Endothelial cell (in vitro differentiated cells): ENCODE data around the gene KRTAP12-2. TPM values are rescaled to one million over a fixed set of nuclear protein-coding genes. Genes with fewer than 3 reads are reported as not detected.

Experiments
- DNase-seq: peaks from one replicate; pipeline ENCODE4 v3.0.0; 2021; ENCODE audit warnings: low spot score
- H3K27ac Mint-ChIP-seq: one replicate; pipeline ENCODE4 v1.8.0; 2021; ENCODE audit warnings: mixed read lengths, inconsistent platforms; ENCODE audit not compliant: unreplicated experiment
- H3K27me3 Mint-ChIP-seq: one replicate; pipeline ENCODE4 v1.8.0; 2021; ENCODE audit warnings: mild to moderate bottlenecking, moderate library complexity, mixed read lengths, inconsistent platforms; ENCODE audit not compliant: unreplicated experiment
- H3K36me3 Mint-ChIP-seq: one replicate; pipeline ENCODE4 v1.8.0; 2021; ENCODE audit warnings: mild to moderate bottlenecking, low read depth, mixed read lengths, inconsistent platforms; ENCODE audit not compliant: unreplicated experiment
- H3K4me1 Mint-ChIP-seq: one replicate; pipeline ENCODE4 v1.8.0; 2021; ENCODE audit warnings: mild to moderate bottlenecking, mixed read lengths, inconsistent platforms; ENCODE audit not compliant: unreplicated experiment
- H3K4me3 Mint-ChIP-seq: one replicate; pipeline ENCODE4 v1.8.0; 2021; ENCODE audit warnings: mild to moderate bottlenecking, mixed read lengths, inconsistent platforms; ENCODE audit not compliant: unreplicated experiment
- H3K9me3 Mint-ChIP-seq: one replicate; pipeline ENCODE4 v1.8.0; 2021; ENCODE audit warnings: mixed read lengths, inconsistent platforms; ENCODE audit not compliant: unreplicated experiment
- CTCF ChIP-seq: fragments of 200-600 bp; sonication (generic); IDR thresholded peaks from one replicate; pipeline ENCODE4 v1.5.0; 2021; ENCODE audit warnings: antibody characterized with exemption; ENCODE audit not compliant: unreplicated experiment
- total RNA-seq: library from RNA; stranded (reverse); fragmentation: NEBNext Ultra II Directional; extraction: Animal tissue kit (Norgen Biotek cat#: 25700); gene quantifications from one replicate; pipeline ENCODE4 v1.2.1, GENCODE V29; 2021; ENCODE audit not compliant: unreplicated experiment

KRTAP12-2 gene
- total RNA-seq, 1 donor from 2014 or later, result not detected

DNA sequence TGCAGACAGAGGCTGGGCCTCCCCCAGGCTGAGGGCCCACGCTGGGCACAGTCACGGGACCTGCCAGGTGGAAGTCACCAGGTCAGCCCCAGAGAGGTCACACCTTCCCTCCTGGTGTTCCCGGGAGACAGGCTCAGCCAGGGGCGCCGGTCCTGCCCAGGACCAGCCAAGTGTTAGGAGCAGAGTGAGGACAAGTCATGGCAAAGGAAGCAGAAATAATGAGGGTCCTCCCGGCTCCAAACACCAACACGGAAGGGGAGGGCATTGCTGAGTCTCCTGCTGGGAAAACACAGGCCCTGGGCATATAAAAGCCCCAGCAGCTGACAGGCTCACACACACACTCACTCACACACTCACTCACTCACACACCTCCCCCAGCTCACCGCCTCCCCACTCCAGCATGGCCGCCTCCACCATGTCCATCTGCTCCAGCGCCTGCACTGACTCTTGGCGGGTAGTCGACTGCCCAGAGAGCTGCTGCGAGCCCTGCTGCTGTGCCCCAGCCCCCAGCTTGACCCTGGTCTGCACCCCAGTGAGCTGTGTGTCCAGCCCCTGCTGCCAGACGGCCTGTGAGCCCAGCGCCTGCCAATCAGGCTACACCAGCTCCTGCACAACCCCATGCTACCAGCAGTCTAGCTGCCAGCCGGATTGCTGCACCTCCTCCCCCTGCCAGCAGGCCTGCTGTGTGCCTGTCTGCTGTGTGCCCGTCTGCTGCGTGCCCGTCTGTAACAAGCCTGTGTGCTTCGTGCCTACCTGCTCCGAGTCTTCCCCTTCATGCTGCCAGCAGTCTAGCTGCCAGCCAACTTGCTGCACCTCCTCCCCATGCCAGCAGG lies 29.5 kb downstream of the KRTAP12-2 start, which contains the start of gene KRTAP10-10:
KRTAP10-10 (plus strand) TSS at position 339 of the 833 bp plus-strand sequence; CDS start at position 401, 62 bp downstream.
- Mint-ChIP-seq H3K36me3 (peaks cover under 1% of the 10 kb centered on the region), H3K4me3 (no peak within 1 kb of the TSS), H3K27ac (no peak within 1 kb of the TSS), H3K27me3 (peaks cover 5% of the 10 kb centered on the region), H3K9me3 (no peaks in the 10 kb centered on the region), H3K4me1 (no peaks in the 10 kb centered on the region)
- no peak for TF ChIP-seq CTCF
- DNase-seq, result no peak

- H3K27ac Mint-ChIP-seq, result no peak overlapping the region
- no peak overlapping the region for H3K4me3 Mint-ChIP-seq
- H3K36me3 Mint-ChIP-seq, result peaks cover 8% of the 10 kb centered on the region
- peaks cover 5% of the 10 kb centered on the region for H3K27me3 Mint-ChIP-seq
- TF ChIP-seq CTCF, result no peak
- H3K4me1 Mint-ChIP-seq, result no peaks in the 10 kb centered on the region
- H3K9me3 Mint-ChIP-seq, result peaks cover 4% of the 10 kb centered on the region
- DNase-seq, result no peak
Measured at GRCh38 chr21:44636209-44637017, 30.3 kb downstream of the KRTAP12-2 start.

- H3K27me3 Mint-ChIP-seq, result peaks cover 6% of the 10 kb centered on the region
Measured at GRCh38 chr21:44632067-44632466, 34.7 kb downstream of the KRTAP12-2 start.

GRCh38 chr21:44630440-44630839 lies 36.3 kb downstream of the KRTAP12-2 start:
- Mint-ChIP-seq H3K36me3 (peaks cover 8% of the 10 kb centered on the region), H3K27me3 (peaks cover 4% of the 10 kb centered on the region), H3K9me3 (peaks cover 4% of the 10 kb centered on the region), H3K4me3 (no peak overlapping the region), H3K27ac (no peak overlapping the region), H3K4me1 (peaks cover 2% of the 10 kb centered on the region)
- no peak for DNase-seq
- TF ChIP-seq CTCF, result no peak

More at GRCh38 chr21:44632067-44632466, 34.7 kb downstream of the KRTAP12-2 start:
- Mint-ChIP-seq H3K4me3 (no peak overlapping the region), H3K4me1 (peaks cover 2% of the 10 kb centered on the region), H3K9me3 (peaks cover 4% of the 10 kb centered on the region), H3K27ac (no peak overlapping the region), H3K36me3 (peaks cover 8% of the 10 kb centered on the region)
- no peak for DNase-seq
- TF ChIP-seq CTCF, result no peak
